ENCODE results near the gene MDM2. TPM values are rescaled to one million over a fixed set of nuclear protein-coding genes. Genes with fewer than 3 reads are reported as not detected.
A peak's percentile ranks its signal among the peaks of the same experiment; 100 is the strongest.

Gene MDM2
- 100 to 1,000 TPM; 156 to 169 TPM for total RNA-seq

DNA sequence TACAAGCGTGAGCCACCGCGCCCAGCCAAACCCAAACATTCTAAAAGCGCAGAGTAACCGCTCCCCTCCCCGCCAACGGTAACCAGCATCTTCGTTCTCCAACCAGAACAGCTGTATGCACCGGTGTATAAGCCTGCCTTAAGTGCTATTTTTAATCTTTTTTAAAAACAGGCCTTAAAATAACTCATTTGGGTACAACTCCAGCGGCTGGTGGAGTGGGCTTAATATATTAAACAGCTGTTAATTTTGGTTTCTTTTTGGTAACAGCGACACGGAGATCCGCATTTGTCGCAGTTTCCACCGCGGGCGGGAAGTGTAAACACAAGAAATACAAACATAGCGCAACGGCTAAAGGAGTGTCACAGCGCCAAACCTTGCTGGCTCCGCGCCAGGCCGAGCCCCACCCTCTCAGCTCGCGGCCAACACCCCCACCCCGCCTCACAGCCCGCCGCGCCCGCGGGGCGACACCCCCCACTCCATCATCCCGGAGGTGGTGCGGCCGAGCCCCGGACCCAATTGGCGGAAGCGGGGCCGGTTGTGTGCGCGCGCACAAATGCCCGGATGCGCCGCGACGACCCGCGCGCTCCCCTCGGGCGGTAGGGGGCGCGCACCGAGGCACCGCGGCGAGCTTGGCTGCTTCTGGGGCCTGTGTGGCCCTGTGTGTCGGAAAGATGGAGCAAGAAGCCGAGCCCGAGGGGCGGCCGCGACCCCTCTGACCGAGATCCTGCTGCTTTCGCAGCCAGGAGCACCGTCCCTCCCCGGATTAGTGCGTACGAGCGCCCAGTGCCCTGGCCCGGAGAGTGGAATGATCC lies at the start of gene MDM2:
MDM2 (plus strand) TSS at position 602 of the 812 bp plus-strand sequence. CDS start 301 bp downstream, outside the sequence.
- peak; percentile 92 for ATAC-seq (ENCODE audit: low read depth)
- Mint-ChIP-seq H3K4me3 (peak within 1 kb of the TSS; percentile 92), H3K27ac (peak within 1 kb of the TSS; percentile 100), H3K36me3 (peaks cover 31% of the 10 kb centered on the region), H3K9me3 (no peaks in the 10 kb centered on the region), H3K27me3 (no peaks in the 10 kb centered on the region), H3K4me1 (peaks cover 18% of the 10 kb centered on the region)
- DNase-seq, result peak; percentile 99
- POLR2A ChIA-PET, result interaction anchor here (0.7 to 3.0 kb wide), 26 partner anchors 10 to 551 kb away, joined by 3 to 61 read pairs (median 3); partner anchors contain the start of genes MDM1, RAP1B and SLC35E3

DNA sequence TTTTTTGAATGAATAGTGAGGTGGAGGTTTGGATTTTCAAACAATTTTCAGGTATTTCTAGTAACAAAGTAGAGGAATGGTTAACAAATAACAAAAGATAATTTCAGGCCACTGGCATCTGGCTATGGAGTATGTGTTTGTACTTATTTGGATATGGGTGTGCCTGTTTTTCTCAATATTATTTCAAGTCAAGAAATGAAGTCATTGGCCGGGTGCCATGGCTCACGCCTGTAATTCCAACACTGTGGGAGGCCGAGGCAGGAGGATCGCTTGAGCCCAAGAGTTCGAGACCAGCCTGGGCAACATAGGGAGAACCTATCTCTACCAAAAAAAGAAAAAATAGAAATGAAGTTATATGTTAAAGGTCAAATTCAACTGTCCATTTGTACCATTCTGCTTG lies 48.1 kb upstream of the MDM2 start:
- H3K27ac Mint-ChIP-seq, result no peak overlapping the region
- POLR2A ChIA-PET, result no interaction called here

DNA sequence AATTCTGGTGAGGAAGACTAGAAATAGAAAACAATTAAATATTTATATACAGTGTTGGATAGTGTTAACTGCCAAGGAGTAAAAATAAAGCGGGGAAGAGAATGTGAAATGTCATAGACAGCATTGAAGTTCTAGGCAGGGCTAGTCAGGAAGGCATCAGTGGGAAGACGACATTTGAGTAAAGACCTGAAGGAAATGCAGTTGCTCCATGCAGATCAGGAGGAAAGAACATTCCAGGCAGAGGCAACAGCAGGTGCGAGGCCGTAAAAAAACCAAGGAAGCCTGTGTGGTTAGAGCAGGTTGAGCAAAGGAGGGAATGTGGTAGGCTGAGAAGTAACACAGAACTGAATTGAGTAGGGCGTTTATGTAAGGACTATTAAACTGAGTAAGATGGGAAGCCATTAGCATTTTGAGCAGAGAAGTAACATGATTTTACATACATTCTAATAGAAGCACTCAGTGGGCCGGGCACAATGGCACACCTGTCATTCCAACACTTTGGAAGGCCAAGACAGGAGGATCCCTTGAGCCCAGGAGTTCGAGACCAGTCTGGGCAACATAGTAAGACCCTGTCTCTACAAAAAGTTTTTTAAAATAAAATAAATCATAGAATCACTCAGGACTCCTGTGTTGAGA lies 47.1 kb upstream of the MDM2 start:
- ATAC-seq (ENCODE audit: low read depth) (no peak), DNase-seq (no peak)
- no peaks in the 10 kb centered on the region for H3K27me3 Mint-ChIP-seq
- POLR2A ChIA-PET, result no interaction called here
- H3K4me1 Mint-ChIP-seq, result no peaks in the 10 kb centered on the region
- H3K4me3 Mint-ChIP-seq, result no peak overlapping the region
- no peaks in the 10 kb centered on the region for H3K9me3 Mint-ChIP-seq
- H3K27ac Mint-ChIP-seq, result no peak overlapping the region
- peaks cover 28% of the 10 kb centered on the region for H3K36me3 Mint-ChIP-seq

More for the DNA sequence above, 48.1 kb upstream of the MDM2 start:
- DNase-seq (no peak), ATAC-seq (ENCODE audit: low read depth) (no peak)
- Mint-ChIP-seq H3K4me1 (no peaks in the 10 kb centered on the region), H3K4me3 (no peak overlapping the region), H3K27me3 (no peaks in the 10 kb centered on the region), H3K9me3 (no peaks in the 10 kb centered on the region), H3K36me3 (peaks cover 35% of the 10 kb centered on the region)

DNA sequence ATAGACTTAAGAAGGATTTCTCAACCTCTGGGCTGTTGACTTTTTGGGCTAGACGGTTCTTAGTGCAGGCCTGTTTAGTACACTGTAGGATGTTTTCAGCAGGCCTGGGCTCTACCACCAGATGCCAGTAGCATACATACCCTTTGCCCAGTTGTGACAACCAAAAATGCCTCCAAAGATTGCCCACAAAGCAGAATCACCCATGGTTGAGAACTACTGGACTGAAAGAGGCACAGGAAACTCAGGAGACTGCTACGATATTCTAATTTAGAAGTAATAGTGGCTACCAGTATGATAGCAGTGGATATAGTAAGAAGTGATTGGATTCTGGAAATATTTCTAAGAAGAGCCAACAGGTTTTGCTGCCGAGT lies 46.5 kb upstream of the MDM2 start:
- H3K27me3 Mint-ChIP-seq, result no peaks in the 10 kb centered on the region
- H3K4me3 Mint-ChIP-seq, result no peak overlapping the region
- ATAC-seq (ENCODE audit: low read depth) (no peak), DNase-seq (no peak)
- POLR2A ChIA-PET, result no interaction called here
- H3K9me3 Mint-ChIP-seq, result no peaks in the 10 kb centered on the region
- H3K36me3 Mint-ChIP-seq, result peaks cover 25% of the 10 kb centered on the region
- H3K4me1 Mint-ChIP-seq, result no peaks in the 10 kb centered on the region
- H3K27ac Mint-ChIP-seq, result no peak overlapping the region

DNA sequence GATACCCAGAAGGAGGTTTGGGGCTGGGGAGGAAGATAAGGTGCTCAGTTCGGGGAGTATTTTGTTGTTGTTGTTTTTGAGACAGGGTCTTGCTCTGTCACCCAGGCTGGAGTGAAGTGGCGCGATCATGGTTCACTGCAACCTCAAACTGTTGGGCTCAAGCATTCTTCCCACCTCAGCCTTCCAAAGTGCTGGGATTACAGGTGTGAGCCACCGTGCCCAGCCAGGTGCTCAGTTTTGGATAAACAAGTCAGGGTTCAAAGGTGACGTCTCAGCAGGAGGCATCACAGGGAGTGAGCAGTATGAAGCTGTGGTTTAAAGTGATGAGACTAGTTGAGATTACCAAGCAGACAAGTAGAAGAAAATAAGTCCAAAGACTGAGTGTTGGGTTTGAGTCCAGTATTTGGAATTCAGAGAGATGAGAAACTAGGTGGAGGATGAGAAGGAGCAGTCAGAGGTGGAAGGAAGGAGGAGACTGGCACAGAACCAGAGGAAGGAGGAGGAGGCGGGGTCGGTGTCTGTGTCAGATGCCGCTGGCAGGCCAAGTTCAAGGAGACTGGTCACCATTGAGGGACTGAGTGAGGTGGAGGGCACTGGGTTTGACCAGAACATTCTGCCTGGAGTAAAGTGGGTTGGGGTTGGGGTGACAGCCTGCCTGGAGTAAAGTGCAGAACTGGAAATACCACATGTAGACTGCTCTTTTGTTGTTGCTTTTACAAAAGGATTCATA lies 45.9 kb upstream of the MDM2 start:
- ATAC-seq (ENCODE audit: low read depth) (no peak), DNase-seq (no peak)
- H3K27ac Mint-ChIP-seq, result peak overlapping the region; percentile 22
- no peak overlapping the region for H3K4me3 Mint-ChIP-seq
- H3K9me3 Mint-ChIP-seq, result no peaks in the 10 kb centered on the region
- H3K4me1 Mint-ChIP-seq, result no peaks in the 10 kb centered on the region
- peaks cover 26% of the 10 kb centered on the region for H3K36me3 Mint-ChIP-seq
- H3K27me3 Mint-ChIP-seq, result no peaks in the 10 kb centered on the region
- POLR2A ChIA-PET, result no interaction called here

DNA sequence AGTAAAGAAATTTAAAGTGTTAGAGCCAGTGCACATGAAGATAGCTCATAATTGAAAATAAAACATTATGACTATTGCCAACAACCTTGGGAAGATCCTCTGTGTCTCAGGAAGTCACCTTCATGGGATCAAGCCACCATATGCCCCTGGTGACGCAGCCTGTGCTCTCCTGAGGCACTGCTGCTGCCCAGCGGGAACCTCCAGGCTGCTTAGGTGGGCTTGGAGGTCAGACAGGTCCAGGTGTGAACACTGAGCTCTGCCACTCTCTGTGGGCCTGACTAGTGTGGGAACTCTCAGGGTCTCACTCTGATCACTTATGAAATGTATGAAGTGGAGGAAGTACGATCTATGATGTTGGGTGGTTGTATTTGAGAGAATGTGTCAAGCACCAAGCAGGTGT lies 45.3 kb upstream of the MDM2 start:
- Mint-ChIP-seq H3K4me1 (no peaks in the 10 kb centered on the region), H3K27ac (no peak overlapping the region), H3K36me3 (peaks cover 28% of the 10 kb centered on the region), H3K27me3 (no peaks in the 10 kb centered on the region), H3K4me3 (no peak overlapping the region), H3K9me3 (no peaks in the 10 kb centered on the region)
- ATAC-seq (ENCODE audit: low read depth) (no peak), DNase-seq (no peak)
- POLR2A ChIA-PET, result no interaction called here

DNA sequence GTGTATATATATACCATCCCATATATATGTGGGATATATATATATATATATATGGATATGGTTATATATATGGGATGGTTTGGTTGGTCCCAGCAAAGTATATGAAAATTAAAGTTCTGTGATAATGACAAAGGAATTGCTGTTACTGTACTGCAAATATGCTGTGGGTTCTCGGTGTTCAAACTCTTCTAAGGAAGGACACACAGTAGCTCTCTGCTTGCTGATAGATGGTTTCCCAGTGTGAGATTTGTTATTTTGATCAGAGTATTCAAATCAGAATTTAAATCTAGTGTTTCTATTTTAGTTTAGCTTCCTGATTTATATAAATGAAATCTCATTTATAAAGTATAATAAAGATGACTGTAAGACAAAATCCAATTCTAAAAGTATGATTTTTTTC lies 42.3 kb upstream of the MDM2 start:
- H3K27me3 Mint-ChIP-seq, result no peaks in the 10 kb centered on the region
- POLR2A ChIA-PET, result no interaction called here
- peaks cover 26% of the 10 kb centered on the region for H3K36me3 Mint-ChIP-seq
- H3K27ac Mint-ChIP-seq, result no peak overlapping the region
- H3K4me3 Mint-ChIP-seq, result no peak overlapping the region
- H3K4me1 Mint-ChIP-seq, result no peaks in the 10 kb centered on the region
- ATAC-seq (ENCODE audit: low read depth), result no peak
- H3K9me3 Mint-ChIP-seq, result no peaks in the 10 kb centered on the region
- DNase-seq, result no peak

DNA sequence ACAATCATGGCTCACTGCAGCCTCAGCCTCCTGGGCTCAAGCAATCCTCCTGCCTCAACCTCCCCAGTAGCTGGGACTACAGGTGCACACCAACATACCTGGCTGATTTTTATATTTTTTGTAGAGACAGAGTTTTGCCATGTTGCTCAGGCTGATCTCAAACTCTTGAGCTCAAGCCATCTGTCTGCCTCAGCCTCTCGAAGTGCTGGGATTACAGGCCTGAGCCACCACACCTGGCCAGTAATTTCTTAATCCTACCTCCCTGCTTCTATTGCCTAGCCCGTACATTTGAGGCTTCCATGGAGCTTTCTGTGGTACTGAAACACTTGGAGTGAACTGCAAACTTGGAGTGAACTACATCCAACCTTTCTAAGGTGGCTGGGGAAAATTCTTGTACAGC lies 41.3 kb upstream of the MDM2 start:
- ATAC-seq (ENCODE audit: low read depth) (no peak), DNase-seq (no peak)
- H3K36me3 Mint-ChIP-seq, result peaks cover 23% of the 10 kb centered on the region
- H3K9me3 Mint-ChIP-seq, result no peaks in the 10 kb centered on the region
- no peaks in the 10 kb centered on the region for H3K27me3 Mint-ChIP-seq
- POLR2A ChIA-PET, result no interaction called here
- no peak overlapping the region for H3K4me3 Mint-ChIP-seq
- no peaks in the 10 kb centered on the region for H3K4me1 Mint-ChIP-seq
- no peak overlapping the region for H3K27ac Mint-ChIP-seq

DNA sequence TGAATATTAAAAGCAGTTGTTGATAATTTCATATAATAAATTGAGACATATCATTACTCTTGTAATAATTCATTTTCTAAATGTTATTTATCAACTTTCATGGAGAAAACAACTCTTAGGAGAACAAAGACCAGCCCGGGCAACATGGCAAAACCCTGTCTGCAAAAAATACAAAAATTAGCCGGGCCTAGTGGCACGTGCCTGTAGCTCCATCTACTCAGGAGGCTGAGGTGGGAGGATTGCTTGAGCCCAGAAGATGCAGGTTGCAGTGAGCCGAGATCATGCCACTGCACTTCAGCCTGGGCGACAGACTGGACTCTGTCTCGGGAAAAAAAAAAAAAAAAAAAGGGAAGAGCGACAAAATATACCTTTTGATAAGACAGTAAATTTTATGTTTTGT lies 40.8 kb upstream of the MDM2 start:
- Mint-ChIP-seq H3K9me3 (no peaks in the 10 kb centered on the region), H3K4me1 (no peaks in the 10 kb centered on the region), H3K27ac (no peak overlapping the region), H3K36me3 (peaks cover 20% of the 10 kb centered on the region), H3K27me3 (no peaks in the 10 kb centered on the region), H3K4me3 (no peak overlapping the region)
- DNase-seq, result no peak
- POLR2A ChIA-PET, result no interaction called here
- ATAC-seq (ENCODE audit: low read depth), result no peak

DNA sequence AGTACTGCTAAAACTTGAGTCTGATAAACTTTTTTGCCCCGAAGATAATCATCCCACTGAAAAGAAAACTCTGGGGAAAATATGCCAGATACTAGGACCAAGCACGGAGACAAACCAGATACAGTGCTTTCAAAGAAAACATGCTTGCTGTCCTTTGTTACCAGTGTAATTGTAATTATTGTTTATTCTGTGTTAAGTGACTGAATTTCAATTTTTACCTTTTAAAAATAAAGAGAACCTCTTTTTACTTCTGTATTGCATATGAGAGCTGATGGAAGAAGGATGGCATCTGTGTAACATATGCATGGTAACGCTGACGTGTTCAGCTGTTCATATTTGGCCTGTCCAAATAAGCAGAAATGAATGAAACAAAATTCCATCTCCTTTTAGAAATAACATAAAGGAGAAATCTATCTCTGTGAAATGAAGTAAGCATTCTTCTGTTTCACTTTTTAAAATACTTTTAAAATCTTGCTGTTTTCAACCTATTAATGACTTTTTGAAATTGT lies 39.5 kb upstream of the MDM2 start:
- Mint-ChIP-seq H3K4me1 (peaks cover 9% of the 10 kb centered on the region), H3K36me3 (peaks cover 22% of the 10 kb centered on the region), H3K27me3 (no peaks in the 10 kb centered on the region), H3K27ac (no peak overlapping the region), H3K4me3 (no peak overlapping the region), H3K9me3 (no peaks in the 10 kb centered on the region)
- ATAC-seq (ENCODE audit: low read depth) (no peak), DNase-seq (no peak)
- POLR2A ChIA-PET, result no interaction called here

DNA sequence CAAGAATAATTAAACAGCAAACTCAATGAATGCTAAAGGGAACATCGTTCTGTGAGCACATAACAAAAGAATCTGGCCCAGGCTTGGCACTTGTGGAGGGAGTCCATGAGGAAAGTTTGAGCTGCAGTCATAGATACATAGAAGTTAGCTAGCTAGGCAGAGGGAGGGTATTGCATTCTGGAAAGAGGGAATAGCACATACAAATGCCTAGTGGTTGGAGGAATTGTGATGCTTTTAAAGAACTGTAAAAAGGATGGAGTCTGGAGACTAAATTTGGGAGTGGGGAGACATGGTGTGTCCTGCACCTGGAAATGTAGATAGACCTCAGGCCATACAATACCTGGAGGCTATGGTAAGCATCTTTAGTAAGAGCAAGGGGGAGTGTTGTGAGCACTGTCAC lies 38.0 kb upstream of the MDM2 start:
- no peak overlapping the region for H3K4me3 Mint-ChIP-seq
- no peaks in the 10 kb centered on the region for H3K9me3 Mint-ChIP-seq
- H3K27ac Mint-ChIP-seq, result peak overlapping the region; percentile 6
- no peaks in the 10 kb centered on the region for H3K27me3 Mint-ChIP-seq
- DNase-seq (no peak), ATAC-seq (ENCODE audit: low read depth) (no peak)
- POLR2A ChIA-PET, result no interaction called here
- peaks cover 13% of the 10 kb centered on the region for H3K4me1 Mint-ChIP-seq
- H3K36me3 Mint-ChIP-seq, result peaks cover 16% of the 10 kb centered on the region

DNA sequence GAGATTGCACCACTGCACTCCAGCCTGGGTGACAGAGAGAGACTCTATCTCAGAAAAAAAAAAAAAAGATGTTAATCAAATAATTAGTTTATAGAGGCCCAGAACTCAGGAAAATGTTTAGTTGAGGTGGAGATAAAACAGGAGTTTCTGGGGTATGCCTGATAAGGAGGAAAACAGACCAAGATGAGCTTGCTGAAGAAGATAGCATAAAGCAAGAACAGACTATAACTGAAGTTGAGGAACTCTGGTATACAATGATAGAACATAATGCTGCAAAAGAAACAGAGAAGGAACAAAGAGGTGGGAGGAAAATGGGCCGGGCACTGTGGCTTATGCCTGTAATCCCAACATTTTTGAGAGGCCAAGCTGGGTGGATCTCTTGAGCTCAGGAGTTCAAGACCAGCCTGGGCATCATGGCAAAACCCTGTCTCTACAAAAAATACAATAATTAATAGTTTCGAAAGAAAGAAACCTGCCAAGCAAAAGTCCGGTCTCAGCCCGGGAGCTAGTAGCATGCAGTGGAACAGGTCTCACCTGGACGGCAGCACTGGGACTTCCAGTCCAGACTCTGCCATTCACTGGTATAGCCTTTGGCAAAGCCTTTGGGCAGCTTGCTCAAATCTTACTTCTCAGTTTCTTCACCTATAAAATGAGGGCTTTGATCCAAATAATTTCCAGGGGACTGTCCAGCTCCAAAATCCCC lies 36.6 kb upstream of the MDM2 start:
- Mint-ChIP-seq H3K4me1 (peaks cover 13% of the 10 kb centered on the region), H3K9me3 (no peaks in the 10 kb centered on the region), H3K27ac (no peak overlapping the region), H3K4me3 (no peak overlapping the region), H3K27me3 (no peaks in the 10 kb centered on the region), H3K36me3 (peaks cover 16% of the 10 kb centered on the region)
- POLR2A ChIA-PET, result interaction anchor here (0.7 kb wide), 1 partner anchor 25 kb away, joined by 3 read pairs; no protein-coding TSS in a partner anchor
- ATAC-seq (ENCODE audit: low read depth) (no peak), DNase-seq (no peak)

DNA sequence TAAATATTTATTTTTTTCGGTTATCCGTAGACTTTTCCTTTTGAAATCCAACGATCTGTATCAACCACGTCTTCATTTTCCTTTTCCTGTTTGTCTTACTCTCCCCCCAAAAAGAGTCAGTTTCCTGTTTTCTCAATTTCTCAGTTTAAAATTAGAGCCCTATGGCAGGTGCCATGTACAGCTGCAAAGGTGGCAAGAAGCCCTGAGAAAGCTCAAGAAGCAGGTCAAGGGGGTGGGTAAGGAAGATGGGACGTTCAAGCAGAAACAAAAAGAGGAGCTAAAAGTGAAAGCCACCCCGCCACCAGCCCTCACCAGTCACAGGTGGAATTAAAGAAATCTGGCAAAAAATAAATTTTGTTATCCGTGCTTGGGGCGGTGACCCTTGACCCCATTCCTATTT lies 35.3 kb upstream of the MDM2 start:
- POLR2A ChIA-PET, result no interaction called here
- ATAC-seq (ENCODE audit: low read depth) (peak; percentile 50), DNase-seq (no peak)
- H3K27ac Mint-ChIP-seq, result peak overlapping the region; percentile 79
- H3K36me3 Mint-ChIP-seq, result peaks cover 14% of the 10 kb centered on the region
- no peaks in the 10 kb centered on the region for H3K9me3 Mint-ChIP-seq
- H3K4me1 Mint-ChIP-seq, result peaks cover 13% of the 10 kb centered on the region
- H3K4me3 Mint-ChIP-seq, result peak overlapping the region; percentile 75
- H3K27me3 Mint-ChIP-seq, result no peaks in the 10 kb centered on the region

Measured in activated naive CD8-positive, alpha-beta T cell treated with anti-CD3 and anti-CD28 coated beads, Interleukin-2, amount 10 ng/mL, durations not matched to agents 7 days and 5 days (primary cell).